HG03342 (cell line): ENCODE data around the gene FURIN.
"Not testable (repeated sequence)": the region's sequence is repeated elsewhere in the genome, so short reads cannot be mapped to it uniquely, and the experiment has no call there.

Experiments
- ATAC-seq: cut with Tn5 transposase; IDR thresholded peaks from one replicate; pipeline ENCODE4 v1.9.1; 2021; ENCODE audit warnings: mild to moderate bottlenecking, moderate library complexity; ENCODE audit not compliant: unreplicated experiment

FURIN gene

DNA sequence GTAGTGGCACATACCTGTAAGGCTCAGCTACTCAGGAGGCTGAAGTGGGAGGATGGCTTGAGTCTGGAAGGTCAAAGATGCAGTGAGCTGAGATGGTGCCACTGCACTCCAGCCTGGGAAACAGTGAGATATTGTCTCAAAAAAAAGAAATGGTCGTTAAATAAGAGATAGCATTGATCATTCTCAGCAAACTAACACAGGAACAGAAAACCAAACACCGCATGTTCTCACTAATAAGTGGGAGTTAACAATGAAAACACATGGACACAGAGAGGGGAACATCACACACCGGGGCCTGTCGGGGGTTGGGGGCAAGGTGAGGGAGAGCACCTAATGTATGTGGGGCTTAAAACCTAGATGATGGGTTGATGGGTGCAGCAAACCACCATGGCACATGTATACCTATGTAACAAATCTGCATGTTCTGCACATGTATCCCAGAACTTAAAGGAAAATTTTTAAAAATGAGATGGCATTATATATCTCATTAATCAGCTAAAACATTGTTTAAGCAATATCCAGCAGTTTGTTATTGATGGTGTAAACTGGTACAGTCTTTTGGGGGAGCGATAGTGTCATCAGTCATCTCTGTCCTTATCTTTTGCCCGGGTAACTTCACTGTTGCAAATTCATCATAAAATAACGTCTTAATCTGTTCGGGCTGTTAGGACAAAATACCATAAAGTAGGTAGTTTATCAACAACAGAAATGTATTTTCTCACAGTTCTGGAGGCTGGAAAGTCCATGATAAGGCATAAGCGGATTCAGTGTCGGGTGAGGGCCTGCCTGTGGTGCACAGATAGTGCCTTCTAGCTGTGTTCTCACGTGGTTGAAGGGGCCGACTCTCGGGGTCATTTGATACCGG lies 33.0 kb downstream of the FURIN start:
- no peak for ATAC-seq

DNA sequence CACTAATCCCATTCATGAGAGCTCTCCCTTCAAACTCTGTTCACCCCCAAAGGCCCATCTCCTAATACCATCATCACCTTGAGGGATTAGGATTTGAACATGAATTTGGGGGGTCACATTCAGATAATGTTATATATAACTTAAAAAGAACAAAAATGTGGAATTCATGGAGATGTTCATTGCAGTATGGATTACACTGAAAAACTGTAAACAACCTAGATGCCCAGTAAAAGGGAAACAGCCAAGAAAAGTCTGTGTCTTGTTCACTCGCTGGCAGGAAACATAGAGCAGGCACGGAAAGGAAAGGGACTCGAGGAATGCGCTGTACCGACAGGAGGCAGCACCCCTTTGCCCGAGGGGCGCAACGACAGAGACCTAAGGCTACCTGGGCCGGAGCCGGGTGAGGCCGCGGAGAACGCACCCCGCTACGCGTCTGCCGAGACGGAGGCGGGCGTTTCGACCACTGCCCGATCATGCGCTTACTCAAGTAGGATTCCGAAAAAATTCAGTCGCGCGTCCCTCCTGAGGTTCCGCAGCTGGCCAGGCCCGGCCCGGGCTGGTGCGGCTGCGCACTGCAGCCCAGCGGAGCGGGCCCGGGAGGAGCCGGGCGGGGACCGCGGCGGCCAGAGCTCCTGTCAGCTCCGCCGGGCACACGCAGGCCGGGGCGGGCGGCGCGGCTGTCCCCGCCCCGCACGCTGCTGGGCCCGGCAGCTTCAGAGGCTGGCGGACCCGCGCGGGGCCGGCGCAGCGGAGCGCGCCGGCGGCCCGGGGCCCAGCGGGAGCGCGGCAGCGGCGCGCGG lies 33.9 kb downstream of the FURIN start:
- peak; percentile 66 for ATAC-seq

DNA sequence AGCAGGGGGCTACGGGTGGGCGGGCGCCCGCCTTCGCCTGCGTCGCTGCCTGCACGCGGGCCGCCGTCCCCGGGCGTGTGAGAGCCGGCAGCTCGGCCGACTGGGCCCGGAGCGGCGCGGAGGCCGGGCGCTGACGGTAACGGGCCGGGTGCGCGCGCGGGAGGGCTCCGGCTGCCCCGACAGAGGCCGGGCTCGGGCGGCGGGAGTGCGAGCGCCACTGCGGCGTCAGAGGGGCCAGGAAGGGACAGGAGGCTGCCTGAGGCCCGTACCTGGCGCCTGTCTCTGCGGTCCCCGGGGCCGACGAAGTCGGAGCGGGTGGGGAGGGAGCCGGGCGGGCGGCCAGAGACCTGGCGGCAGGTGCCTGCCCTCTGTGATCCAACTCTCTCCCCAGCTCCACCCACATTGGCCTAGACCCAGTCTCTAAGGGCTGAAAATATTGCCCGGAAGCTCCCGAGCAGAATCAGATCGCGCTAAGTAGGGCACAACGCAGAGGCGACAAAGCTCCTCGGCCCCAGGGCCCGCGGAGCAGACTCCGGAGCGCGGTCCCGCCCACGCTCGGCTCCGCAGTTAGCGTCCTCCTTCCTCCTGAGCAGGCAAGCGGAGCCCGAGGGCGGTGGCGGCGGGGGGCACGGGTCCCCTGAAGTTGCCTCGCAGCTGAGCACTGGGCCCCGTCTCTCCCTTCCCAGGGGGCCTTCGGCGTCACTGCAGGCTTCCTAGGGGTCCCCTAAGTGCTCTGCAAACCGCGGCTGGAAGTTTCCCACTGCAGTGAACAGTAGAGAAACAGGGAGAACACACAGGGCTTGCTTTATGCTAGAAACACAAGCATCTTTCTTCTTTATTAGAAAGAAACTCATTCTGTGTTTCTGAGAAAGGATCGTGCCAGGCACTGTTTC lies 34.7 kb downstream of the FURIN start, which contains the start of gene MAN2A2:
MAN2A2 (plus strand) TSS at position 463 of the 893 bp plus-strand sequence. CDS start 906 bp downstream, outside the sequence.
- ATAC-seq = peak; percentile 50

DNA sequence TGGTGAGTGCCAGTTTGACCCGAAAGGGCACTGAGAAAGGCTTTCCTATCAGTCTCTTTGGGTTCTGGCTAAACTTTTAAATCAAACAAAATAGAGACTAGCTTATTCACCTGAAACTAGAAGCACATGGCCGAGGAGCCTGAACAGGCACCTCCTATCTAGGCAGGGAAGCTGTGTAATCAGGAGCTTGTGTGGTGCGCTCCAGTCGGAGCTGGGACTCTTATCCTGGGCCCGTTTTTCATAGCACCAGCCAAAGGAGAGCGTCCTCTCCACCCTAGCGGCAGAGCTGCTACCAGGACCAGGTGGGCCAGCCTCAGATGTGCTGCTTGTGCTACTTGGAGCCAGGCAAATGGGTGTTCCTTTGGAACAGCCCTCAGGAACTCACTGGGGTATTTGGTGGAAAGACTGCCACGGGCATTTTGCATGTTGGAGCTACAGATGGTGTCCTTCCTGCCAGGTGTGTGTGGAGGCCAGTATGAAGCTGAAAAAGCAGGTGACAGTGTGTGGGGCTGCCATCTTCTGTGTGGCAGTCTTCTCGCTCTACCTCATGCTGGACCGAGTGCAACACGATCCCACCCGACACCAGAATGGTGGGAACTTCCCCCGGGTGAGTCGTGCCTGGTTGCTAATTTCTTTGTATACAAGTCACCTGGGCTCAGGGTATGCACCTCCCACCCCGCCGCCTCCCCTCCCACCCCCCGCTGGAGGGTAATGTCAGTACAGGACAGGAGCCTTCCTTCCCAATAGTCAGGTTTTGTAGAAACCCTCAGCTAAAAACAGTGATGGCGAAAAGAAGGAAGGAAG lies 35.5 kb downstream of the FURIN start:
- ATAC-seq = no peak

DNA sequence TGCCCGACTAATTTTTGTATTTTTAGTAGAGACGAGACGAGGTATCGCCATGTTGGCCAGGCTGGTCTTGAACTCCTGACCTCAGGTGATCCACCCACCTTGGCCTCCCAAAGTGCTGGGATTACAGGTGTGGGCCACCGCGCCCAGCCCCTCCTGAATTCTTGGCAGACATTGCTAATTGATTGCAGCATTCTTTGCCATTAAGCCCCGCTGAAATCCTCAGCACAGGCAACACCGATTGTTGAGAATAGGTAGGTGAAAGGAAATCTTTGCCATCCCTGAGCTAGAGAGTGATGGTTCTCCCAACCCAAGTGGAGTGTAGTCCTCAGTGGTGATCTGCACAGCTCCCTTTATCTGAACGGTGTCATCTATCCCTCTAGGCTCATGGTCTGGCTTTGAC lies 36.4 kb downstream of the FURIN start:
- no peak for ATAC-seq

DNA sequence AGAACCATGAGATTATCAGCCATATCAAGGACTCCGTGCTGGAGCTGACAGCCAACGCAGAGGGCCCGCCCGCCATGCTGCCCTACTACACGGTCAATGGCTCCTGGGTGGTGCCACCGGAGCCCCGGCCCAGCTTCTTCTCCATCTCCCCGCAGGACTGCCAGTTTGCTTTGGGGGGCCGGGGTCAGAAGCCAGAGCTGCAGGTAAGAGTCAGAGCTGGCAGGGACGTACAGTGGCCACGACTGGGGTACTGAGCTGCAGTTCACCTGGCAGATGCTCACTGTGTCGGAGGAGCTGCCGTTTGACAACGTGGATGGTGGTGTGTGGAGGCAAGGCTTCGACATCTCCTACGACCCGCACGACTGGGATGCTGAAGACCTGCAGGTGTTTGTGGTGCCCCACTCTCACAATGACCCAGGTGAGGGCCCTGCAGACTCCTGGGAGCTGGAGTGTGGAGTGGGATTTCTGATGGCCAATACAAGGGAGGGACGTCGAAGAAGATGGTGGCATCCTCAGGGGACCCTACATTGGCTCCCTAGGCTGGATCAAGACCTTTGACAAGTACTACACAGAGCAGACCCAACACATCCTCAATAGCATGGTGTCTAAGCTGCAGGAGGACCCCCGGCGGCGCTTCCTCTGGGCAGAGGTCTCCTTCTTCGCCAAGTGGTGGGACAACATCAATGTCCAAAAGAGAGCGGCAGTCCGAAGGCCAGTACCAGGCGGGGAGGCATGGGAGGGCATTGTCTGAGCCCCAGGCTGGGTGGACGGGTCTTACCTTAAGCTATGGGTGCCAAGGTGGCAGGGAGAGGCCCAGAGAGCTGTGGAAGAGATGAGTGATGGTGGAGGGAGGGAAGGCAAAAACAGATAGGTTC lies 37.2 kb downstream of the FURIN start:
- no peak for ATAC-seq

DNA sequence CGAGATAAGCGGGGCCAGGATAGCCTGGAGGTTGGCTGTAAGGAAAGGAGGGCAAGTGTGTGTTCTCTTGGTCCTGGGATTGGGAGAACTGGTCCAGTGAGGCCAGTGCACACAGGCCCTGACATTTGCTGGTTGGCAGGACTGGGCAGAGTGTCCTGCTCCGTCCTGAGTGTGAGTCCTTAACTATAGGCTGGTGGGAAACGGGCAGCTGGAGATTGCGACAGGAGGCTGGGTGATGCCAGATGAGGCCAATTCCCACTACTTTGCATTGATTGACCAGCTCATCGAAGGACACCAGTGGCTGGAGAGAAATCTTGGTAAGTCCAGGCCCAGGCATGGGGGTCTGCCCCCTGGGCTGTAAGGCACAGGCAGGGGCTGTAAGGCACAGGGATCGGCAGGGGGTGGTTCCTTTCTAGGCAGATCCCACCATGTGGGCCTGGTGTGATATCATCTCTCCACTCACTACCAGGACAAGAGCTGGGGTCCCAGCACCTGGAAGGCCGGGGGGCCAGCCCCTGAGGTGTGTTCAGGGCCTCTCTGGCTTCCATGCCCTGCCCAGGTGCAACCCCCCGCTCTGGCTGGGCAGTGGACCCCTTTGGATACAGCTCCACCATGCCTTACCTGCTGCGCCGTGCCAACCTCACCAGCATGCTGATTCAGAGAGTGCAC lies 37.9 kb downstream of the FURIN start:
- no peak for ATAC-seq

DNA sequence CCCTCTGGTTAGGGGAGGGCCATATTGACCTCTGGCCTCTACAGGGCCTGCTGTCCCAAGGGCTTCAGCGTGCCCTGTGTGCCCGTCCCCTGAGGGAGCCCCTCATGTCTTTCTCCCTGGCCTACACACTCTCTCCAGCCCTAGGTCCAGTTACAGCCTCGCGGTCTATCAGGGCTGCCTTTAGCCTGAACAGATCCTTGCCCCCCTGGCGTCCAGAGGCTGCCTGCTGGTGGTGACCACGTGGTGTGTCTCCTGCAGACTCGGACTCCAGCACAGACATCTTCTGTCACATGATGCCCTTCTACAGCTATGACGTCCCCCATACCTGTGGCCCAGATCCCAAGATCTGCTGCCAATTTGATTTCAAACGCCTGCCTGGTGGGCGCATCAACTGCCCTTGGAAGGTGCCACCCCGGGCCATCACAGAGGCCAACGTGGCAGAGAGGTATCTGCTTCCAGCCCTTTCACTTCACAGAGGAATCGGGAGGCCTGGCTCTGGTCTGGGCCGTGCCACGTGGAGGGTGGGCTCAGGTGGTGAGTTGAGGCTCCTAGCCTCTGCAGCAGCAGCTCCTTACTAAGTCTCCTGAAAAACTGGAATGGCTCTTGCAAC lies 38.8 kb downstream of the FURIN start:
- no peak for ATAC-seq

DNA sequence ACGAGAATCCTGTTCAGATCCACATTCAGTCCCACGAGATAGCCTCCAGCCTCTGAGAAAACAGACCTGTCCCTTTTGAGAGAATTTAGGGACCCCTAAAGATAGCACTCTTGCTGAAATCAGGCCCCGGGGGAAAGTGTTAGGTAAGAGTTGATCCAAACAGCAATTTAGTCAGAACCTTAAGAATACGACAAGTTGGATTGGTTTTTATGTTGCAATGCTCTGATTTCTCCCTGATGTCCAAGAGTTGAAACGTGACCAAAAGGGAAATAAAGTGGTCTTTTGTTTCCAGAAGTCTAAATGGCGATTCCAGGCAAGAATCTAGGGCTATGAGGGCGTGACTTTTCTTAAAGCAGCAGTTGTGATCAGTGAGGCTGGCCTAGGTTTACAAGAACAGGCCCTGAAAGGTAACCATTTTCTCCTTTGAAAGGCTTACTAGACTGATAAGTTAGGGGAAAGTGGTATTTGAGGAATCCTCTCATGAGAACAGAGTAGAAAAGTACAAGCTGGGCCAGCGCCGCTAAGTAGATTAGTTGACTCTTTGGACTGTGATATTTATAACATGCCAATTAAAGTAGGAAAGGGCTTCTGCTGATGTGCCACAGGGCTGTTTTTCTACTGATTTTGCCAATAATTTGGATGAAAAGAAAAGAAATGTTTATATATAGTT lies 39.6 kb downstream of the FURIN start:
- no peak for ATAC-seq

DNA sequence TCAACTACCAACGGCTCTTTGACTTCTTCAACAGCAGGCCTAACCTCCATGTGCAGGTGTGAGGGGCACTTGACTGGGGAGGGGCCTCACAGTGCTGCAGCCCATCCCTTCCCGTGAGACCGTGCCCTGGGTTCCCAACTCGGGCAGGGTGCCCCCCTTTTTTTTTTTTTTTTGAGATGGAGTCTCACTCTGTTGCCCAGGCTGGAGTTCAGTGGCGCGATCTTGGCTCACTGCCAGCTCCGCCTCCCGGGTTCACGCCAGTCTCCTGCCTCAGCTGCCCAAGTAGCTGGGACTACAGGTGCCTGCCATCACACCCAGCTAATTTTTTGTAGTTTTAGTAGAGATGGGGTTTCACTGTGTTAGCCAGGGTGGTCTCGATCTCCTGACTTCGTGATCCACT lies 41.1 kb downstream of the FURIN start:
- not testable (repeated sequence) for ATAC-seq

DNA sequence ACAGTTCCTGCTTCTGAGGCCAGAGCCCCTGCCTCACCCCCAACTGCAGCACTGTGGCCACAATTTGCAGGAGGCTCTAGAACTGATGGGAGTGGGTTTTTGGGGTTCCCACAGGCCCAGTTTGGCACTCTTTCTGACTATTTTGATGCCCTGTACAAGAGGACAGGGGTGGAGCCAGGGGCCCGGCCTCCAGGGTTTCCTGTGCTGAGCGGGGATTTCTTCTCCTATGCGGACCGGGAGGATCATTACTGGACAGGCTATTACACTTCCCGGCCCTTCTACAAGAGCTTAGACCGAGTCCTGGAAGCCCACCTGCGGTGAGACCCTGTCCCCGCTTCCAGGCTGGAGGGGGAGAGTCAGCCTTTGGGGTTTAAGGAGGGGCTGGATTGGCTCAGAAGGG lies 41.6 kb downstream of the FURIN start:
- ATAC-seq = no peak

DNA sequence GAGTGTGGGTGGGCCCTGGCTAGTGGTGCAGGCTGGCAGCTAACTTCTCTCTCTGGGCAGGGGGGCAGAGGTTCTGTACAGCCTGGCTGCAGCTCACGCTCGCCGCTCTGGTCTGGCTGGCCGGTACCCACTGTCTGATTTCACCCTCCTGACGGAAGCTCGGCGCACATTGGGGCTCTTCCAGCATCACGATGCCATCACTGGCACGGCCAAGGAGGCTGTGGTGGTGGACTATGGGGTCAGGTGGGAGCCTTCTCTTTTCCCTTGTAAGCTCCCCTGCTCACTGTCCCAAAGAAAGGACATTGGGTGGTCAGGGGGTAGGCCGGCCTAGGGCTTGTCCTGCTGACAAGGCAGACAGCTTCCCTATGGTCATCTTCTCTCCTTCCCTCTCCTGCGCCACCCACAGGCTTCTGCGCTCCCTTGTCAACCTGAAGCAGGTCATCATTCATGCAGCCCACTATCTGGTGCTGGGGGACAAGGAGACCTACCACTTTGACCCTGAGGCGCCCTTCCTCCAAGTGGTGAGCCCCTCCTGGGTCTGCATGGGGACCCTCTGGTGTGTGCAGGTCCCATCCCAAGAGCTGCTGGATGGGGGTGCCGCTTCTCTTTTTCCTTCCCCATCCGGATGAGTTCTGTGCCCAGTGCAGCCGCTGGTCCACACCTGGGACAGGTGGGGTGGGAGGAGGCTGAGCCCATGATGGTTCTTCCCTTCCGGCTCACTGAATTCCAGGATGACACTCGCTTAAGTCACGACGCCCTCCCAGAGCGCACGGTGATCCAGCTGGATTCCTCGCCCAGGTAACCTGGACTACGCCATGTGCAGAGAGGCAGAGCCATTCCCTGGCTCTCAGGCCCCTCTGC lies 42.3 kb downstream of the FURIN start:
- ATAC-seq = no peak

DNA sequence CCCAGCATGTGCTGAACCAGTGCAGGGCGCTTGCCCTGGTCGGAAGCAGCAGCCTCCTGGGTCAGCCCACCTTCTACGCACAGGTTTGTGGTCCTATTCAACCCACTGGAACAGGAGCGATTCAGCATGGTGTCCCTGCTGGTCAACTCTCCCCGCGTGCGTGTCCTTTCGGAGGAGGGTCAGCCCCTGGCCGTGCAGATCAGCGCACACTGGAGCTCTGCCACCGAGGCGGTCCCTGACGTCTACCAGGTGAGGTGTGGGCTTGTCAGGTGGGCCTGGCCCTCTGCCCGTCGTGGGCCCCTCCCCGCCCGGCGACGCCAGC lies 42.9 kb downstream of the FURIN start:
- ATAC-seq = no peak

DNA sequence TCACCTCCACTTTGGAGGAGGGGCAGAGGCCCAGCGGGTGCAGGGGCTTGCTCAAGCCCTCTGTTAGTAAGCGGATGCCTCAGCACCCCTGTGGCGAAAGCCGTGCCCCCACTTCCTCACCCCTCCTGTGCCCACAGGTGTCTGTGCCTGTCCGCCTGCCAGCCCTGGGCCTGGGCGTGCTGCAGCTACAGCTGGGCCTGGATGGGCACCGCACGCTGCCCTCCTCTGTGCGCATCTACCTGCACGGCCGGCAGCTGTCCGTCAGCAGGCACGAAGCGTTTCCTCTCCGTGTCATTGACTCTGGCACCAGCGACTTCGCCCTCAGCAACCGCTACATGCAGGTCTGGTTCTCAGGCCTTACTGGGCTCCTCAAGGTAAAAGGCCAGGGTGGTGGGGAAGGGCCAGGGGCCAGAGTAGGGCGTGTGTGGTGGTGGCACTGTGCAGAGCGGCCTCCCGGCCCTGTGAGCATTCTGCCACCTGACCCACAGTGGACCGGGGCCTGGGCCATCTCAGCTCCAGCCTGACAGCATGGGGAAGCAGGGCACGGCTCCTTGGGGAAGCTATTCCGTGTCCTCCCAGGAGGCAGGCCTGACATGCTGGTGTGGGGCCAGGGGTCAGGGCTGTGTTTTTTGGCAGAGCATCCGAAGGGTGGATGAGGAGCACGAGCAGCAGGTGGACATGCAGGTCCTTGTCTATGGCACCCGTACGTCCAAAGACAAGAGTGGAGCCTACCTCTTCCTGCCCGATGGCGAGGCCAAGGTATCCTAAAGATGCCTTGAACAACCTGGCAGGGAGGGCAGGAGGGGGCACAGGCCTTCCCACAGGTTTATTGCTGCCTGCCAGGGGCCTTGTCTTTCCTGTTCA lies 43.8 kb downstream of the FURIN start:
- ATAC-seq = no peak

DNA sequence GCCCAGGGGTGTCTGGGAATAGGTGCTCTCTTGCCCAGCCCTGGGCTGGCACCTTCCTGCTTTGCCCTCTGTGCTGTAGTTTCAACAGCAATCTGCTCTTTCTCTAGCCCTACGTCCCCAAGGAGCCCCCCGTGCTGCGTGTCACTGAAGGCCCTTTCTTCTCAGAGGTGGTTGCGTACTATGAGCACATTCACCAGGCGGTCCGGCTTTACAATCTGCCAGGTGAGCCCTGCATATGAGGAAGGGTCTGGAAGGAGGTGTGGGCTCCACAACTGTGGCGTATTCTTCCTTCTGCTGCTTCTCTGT lies 44.3 kb downstream of the FURIN start:
- ATAC-seq = no peak

DNA sequence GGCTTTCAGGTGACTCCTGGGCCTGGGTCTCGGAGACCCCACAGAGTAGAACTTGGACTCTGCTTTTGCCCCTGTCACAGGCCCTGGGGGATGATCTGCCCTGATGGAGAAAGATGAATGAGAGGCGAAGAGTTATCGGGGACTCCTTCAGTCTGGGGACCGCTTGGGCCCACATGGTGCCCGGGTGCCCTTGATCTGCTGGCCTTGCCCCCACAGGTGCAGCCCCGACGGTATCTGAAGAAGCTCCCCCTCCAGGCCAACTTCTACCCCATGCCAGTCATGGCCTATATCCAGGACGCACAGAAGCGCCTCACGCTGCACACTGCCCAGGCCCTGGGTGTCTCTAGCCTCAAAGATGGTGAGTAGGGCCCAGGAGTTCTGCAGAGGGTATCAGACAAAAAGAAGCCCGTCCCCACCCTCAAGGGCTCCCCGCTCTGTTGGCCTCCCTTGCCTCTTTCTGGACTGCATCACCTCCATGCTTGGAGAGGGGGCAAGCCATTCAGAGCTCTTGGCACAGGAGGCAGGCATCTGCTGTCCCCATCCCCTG lies 45.1 kb downstream of the FURIN start:
- no peak for ATAC-seq
